HFFc6 (cell line): ENCODE results near the gene GPX7. TPM values are rescaled to one million over a fixed set of nuclear protein-coding genes. Genes with fewer than 3 reads are reported as not detected.

Source experiments
- DNase-seq: peaks from one replicate; pipeline ENCODE4 v3.0.0-alpha.2; 2018
- H3K27ac Mint-ChIP-seq: 2 replicates; pipeline ENCODE4 v1.8.0; 2020; ENCODE audit warnings: mild to moderate bottlenecking, mixed read lengths
- H3K27me3 Mint-ChIP-seq: 2 replicates; pipeline ENCODE4 v1.8.0; 2021; ENCODE audit warnings: mild to moderate bottlenecking, moderate library complexity, mixed read lengths; ENCODE audit not compliant: insufficient read depth
- H3K36me3 Mint-ChIP-seq: 2 replicates; pipeline ENCODE4 v1.8.0; 2021; ENCODE audit warnings: low read depth, mixed read lengths
- H3K4me1 Mint-ChIP-seq: 2 replicates; pipeline ENCODE4 v1.8.0; 2020; ENCODE audit warnings: low read depth, mixed read lengths
- H3K4me3 Mint-ChIP-seq: 2 replicates; pipeline ENCODE4 v1.8.0; 2020; ENCODE audit warnings: mild to moderate bottlenecking, moderate library complexity, mixed read lengths
- H3K9me3 Mint-ChIP-seq: 2 replicates; pipeline ENCODE4 v1.8.0; 2020; ENCODE audit warnings: mild to moderate bottlenecking, mixed read lengths
- total RNA-seq, 6 experiments: library from RNA; stranded (reverse); fragmentation: NEBNext Ultra II Directional; extraction: Animal tissue kit (Norgen Biotek cat#: 25700); gene quantifications; 2 replicates in 1 of 6; 3 replicates in 5 of 6; pipeline ENCODE4 v1.2.3, GENCODE V29; 2021
- TF ChIP-seq, protein P1 (sequence below): fragments of 200-600 bp; sonication (generic); IDR thresholded peaks from 2 replicates; pipeline ENCODE4 v1.5.0; 2021; ENCODE audit warnings: antibody characterized with exemption, mild to moderate bottlenecking

GPX7 gene
- total RNA-seq, 6 experiments from 2014 or later = 15.5 to 24.6 (median 18.6) TPM

DNA sequence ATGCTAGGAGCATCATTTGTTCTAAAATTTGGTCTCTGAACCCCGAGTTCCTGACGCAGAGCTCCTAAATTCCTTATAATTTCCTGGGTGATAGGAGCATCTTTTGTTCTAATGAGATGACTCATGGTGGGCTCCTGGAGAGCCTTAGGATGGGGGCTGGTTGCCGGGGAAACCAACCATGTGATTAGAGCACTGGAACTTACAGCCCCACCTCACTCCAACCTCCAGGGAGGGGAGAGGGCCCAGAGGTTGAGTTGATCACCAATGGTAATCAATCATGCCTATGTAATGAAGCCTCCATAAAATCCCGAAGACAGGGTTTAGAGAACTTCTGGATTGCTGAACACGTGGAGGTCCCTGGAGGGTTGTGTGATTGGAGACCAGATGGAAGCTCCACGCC, 38.5 kb downstream of the GPX7 start:
- Mint-ChIP-seq H3K27ac (no peak overlapping the region), H3K4me1 (peaks cover 13% of the 10 kb centered on the region), H3K27me3 (peaks cover 18% of the 10 kb centered on the region), H3K9me3 (no peaks in the 10 kb centered on the region), H3K36me3 (no peaks in the 10 kb centered on the region), H3K4me3 (no peak overlapping the region)
- no peak for DNase-seq
- TF ChIP-seq, protein P1, sequence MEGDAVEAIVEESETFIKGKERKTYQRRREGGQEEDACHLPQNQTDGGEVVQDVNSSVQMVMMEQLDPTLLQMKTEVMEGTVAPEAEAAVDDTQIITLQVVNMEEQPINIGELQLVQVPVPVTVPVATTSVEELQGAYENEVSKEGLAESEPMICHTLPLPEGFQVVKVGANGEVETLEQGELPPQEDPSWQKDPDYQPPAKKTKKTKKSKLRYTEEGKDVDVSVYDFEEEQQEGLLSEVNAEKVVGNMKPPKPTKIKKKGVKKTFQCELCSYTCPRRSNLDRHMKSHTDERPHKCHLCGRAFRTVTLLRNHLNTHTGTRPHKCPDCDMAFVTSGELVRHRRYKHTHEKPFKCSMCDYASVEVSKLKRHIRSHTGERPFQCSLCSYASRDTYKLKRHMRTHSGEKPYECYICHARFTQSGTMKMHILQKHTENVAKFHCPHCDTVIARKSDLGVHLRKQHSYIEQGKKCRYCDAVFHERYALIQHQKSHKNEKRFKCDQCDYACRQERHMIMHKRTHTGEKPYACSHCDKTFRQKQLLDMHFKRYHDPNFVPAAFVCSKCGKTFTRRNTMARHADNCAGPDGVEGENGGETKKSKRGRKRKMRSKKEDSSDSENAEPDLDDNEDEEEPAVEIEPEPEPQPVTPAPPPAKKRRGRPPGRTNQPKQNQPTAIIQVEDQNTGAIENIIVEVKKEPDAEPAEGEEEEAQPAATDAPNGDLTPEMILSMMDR = no peak

DNA sequence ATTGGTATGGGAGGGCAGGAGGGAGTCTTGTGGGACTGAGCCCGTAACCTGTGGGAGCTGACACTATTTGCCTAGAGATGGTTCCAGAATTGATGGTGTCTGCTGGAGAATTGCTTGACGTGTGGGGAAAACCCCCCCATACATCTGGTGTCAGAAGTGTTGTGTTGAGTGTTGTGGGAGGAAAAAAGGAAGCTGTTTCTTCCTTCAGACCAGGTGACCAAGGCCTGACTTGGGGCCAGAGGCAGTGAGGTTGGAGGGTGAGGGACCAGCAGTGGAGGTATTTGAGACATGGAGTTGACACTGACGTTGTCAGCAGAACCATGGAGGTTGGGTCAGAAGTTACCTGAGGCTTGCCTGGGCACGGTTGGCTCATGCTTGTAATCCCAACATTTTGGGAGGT, 39.1 kb downstream of the GPX7 start:
- no peak overlapping the region for H3K27ac Mint-ChIP-seq
- peaks cover 18% of the 10 kb centered on the region for H3K27me3 Mint-ChIP-seq
- TF ChIP-seq, protein P1 = no peak
- no peak for DNase-seq
- H3K4me1 Mint-ChIP-seq = peaks cover 13% of the 10 kb centered on the region
- no peaks in the 10 kb centered on the region for H3K9me3 Mint-ChIP-seq
- H3K4me3 Mint-ChIP-seq = no peak overlapping the region
- H3K36me3 Mint-ChIP-seq = no peaks in the 10 kb centered on the region

GRCh38 chr1:52645261-52645660, 43.1 kb downstream of the GPX7 start:
- peaks cover 15% of the 10 kb centered on the region for H3K27me3 Mint-ChIP-seq
- DNase-seq = no peak
- no peaks in the 10 kb centered on the region for H3K9me3 Mint-ChIP-seq
- H3K4me1 Mint-ChIP-seq = no peaks in the 10 kb centered on the region
- H3K4me3 Mint-ChIP-seq = no peak overlapping the region
- TF ChIP-seq, protein P1 = no peak
- H3K36me3 Mint-ChIP-seq = no peaks in the 10 kb centered on the region
- no peak overlapping the region for H3K27ac Mint-ChIP-seq

DNA sequence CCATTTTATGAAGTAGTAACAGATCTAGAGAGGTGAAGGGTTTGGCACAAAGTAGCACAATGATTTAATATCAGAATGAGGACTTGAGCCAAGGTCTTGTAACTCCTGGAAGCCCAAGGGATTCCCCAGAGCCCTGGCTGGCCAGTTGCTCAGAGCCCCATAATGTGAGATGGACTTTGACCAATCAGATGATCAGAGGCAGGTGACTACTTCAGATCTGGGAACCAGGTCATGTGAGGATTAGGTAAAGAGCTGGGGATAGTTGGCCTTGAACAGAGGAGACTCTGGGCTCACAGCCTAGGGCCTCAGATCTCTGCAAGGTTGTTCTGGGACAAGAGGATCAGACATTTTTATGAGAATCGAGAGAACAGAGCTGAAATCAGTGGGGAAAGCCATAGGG, 49.7 kb downstream of the GPX7 start:
- no peaks in the 10 kb centered on the region for H3K4me1 Mint-ChIP-seq
- DNase-seq = no peak
- TF ChIP-seq, protein P1 = no peak
- peaks cover 4% of the 10 kb centered on the region for H3K27me3 Mint-ChIP-seq
- no peak overlapping the region for H3K27ac Mint-ChIP-seq
- H3K4me3 Mint-ChIP-seq = no peak overlapping the region
- no peaks in the 10 kb centered on the region for H3K36me3 Mint-ChIP-seq
- no peaks in the 10 kb centered on the region for H3K9me3 Mint-ChIP-seq

DNA sequence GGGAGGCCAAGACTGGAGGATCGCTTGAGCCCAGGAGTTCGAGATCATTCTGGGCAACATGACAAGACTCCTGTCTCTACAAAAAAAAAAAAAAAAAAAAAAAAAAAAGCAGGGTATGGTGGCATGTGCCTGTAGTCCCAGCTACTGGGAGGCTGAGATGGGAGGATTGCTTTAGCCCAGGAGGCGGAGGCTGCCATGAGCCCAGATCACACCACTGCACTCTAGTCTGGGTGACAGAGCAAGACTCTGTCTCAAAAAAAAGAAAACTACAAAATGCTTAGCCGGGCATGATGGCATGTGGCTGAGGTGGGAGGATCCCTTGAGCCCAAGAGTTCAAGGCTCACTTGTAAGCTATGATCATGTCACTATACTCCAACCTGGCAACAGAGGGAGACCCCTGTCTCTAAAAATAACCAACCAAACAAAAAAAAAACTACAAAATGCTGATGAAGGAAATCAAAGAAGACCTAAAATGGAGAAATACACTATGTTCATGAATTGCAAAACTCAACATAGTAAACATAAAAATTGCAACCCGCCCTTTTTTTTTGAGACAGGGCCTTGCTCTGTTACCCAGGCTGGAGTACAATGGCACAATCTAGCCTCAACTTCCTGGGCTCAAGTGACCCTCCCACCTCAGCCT, 51.2 kb downstream of the GPX7 start:
- Mint-ChIP-seq H3K4me3 (no peak overlapping the region), H3K4me1 (no peaks in the 10 kb centered on the region), H3K27ac (no peak overlapping the region), H3K27me3 (peaks cover 8% of the 10 kb centered on the region), H3K36me3 (no peaks in the 10 kb centered on the region), H3K9me3 (no peaks in the 10 kb centered on the region)
- TF ChIP-seq, protein P1 = no peak
- DNase-seq = no peak

GRCh38 chr1:52654063-52654462, 51.9 kb downstream of the GPX7 start:
- Mint-ChIP-seq H3K4me1 (no peaks in the 10 kb centered on the region), H3K27me3 (peaks cover 7% of the 10 kb centered on the region), H3K4me3 (no peak overlapping the region), H3K9me3 (no peaks in the 10 kb centered on the region), H3K27ac (no peak overlapping the region), H3K36me3 (no peaks in the 10 kb centered on the region)
- TF ChIP-seq, protein P1 = no peak
- DNase-seq = no peak
